ENCODE results near the gene PIGQ. TPM values are rescaled to one million over a fixed set of nuclear protein-coding genes. Genes with fewer than 3 reads are reported as not detected.

Gene PIGQ
- total RNA-seq, 1 experiment from 2014 or later = 45.6 TPM

DNA sequence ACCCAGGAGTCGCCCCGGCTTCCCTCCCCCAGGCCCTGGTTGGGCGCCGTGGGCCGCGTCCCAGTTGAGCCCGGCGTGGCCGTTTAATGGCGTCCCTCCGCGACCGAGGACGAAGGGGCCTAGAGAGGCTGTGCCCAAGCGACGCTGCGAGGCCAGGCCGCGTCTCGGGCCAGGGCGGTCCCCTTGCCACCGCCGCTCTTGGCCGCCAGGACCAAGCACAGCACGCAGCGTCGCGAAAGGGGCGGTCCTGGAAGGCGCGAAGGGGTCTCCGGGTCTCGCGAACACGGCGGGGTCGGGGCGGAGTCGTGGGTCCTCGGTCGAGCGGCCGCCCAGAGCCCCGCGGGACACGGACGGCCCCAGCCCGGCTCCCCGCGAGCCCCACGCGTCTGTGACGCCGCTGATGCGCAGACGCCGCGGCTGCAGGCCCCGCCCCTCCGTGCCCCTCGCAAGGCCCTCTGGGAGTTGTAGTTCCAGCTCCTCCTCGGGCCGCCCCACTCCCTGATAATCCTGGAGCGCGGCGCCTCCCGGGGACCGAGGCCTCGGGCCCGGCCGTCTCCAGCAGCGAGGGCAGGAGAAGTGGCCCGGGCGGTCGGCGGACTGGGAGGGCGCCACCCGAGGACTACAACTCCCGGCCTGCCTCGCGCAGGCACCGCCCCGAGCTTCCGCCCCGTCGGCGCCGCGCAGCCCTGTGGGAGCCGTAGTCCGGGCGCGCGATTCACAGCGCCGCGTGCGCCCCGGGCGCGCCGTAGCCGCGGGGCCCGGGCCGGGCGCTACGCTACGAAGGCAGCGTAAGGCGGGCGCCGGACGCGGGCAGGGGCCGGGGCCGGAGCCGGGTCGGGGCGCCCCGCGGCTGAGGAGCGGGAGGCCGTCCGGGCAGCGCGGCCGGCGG is 42.5 kb upstream of the PIGQ start, which contains the start of gene CAPN15:
Gene CAPN15, plus strand, starts transcription at position 698 of the 889 bp plus-strand sequence. CDS start 19,127 bp downstream, outside the sequence.
- peaks cover 26% of the 10 kb centered on the region for H3K36me3 Mint-ChIP-seq (ENCODE audit: insufficient read depth, unreplicated experiment)
- CTCF ChIA-PET = interaction anchor here (0.6 kb wide), 3 partner anchors 12 to 313 kb away, joined by 3 read pairs; no protein-coding TSS in a partner anchor

DNA sequence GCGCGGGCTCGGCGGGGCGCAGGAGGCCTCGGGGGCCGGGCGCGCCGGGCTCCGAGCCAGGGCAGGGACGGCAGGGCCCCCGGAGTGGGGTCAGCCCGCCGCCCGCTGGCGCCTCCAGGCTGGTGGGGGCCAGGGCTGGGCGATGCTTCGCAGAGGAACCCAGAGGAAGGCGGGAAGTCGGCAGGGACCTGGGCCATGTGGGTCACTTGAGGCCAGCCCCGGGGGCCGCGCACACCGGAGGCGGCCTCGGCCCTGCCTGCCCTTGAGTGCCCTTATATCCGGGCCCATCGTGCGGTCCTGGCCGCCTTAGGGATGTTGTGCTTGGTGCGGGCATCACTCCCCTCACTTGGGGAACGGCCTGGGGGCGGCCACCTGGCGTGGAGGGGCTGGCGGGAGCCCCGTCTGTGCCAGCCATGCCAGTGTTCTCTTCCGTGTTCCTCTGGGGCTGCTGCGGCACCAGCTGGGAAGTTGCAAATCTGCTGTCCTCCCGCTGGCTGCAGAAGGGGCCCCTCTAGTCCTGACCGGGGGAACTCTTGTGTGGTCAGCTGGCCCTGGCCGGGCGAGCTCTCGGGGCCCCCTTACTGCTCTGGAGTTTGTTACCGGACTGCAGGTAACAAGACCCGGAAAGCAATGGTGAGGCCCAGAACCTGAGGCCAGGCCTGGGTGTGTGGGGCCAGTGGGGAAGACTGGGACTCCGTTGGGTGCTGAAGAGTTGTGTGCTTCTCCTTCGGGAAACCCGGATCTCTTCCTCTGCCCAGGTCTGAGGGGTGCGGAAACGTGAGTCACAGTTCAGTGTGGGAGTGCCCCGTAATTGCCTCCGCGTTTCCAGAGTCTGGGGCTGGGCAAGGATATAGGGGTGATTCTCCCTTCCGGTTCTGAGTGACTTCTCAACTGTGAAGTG is 41.4 kb upstream of the PIGQ start:
- H3K4me1 Mint-ChIP-seq (ENCODE audit: insufficient read depth, unreplicated experiment) = peaks cover 8% of the 10 kb centered on the region
- DNase-seq (ENCODE audit: unreplicated experiment) = peak; percentile 81
- H3K27ac Mint-ChIP-seq (ENCODE audit: low read depth, unreplicated experiment) = peak overlapping the region; percentile 88
- BruUV-seq (replicated peaks) = TSS peak; percentile 54
- intact Hi-C loops (cut with micrococcal nuclease) = loop anchor here (10.0 kb wide), 1 partner anchor 104 kb away; the partner anchor contains the start of gene RAB11FIP3
- H3K36me3 Mint-ChIP-seq (ENCODE audit: insufficient read depth, unreplicated experiment) = peaks cover 26% of the 10 kb centered on the region
- H3K27me3 Mint-ChIP-seq (ENCODE audit: insufficient read depth, unreplicated experiment) = no peaks in the 10 kb centered on the region
- CTCF ChIA-PET = interaction anchor here (0.5 to 0.7 kb wide), 4 partner anchors 18 to 666 kb away, joined by 3 to 5 read pairs (median 3); no protein-coding TSS in a partner anchor
- TF ChIP-seq, protein P1, sequence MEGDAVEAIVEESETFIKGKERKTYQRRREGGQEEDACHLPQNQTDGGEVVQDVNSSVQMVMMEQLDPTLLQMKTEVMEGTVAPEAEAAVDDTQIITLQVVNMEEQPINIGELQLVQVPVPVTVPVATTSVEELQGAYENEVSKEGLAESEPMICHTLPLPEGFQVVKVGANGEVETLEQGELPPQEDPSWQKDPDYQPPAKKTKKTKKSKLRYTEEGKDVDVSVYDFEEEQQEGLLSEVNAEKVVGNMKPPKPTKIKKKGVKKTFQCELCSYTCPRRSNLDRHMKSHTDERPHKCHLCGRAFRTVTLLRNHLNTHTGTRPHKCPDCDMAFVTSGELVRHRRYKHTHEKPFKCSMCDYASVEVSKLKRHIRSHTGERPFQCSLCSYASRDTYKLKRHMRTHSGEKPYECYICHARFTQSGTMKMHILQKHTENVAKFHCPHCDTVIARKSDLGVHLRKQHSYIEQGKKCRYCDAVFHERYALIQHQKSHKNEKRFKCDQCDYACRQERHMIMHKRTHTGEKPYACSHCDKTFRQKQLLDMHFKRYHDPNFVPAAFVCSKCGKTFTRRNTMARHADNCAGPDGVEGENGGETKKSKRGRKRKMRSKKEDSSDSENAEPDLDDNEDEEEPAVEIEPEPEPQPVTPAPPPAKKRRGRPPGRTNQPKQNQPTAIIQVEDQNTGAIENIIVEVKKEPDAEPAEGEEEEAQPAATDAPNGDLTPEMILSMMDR (IDR thresholded peaks at IDR 0.05; ENCODE audit: unreplicated experiment) = no peak
- no peaks in the 10 kb centered on the region for H3K9me3 Mint-ChIP-seq (ENCODE audit: unreplicated experiment)
- H3K4me3 Mint-ChIP-seq (ENCODE audit: unreplicated experiment) = peak overlapping the region; percentile 90
- POLR2A ChIA-PET = interaction anchor here (0.6 to 4.0 kb wide), 11 partner anchors 9 to 126 kb away, joined by 3 to 40 read pairs (median 5); partner anchors contain the start of genes PIGQ, RAB11FIP3, RAB40C and WDR90

More for the DNA sequence above, 42.5 kb upstream of the PIGQ start, which contains the start of gene CAPN15:
- H3K9me3 Mint-ChIP-seq (ENCODE audit: unreplicated experiment) = no peaks in the 10 kb centered on the region
- TF ChIP-seq, protein P1 (IDR thresholded peaks at IDR 0.05; ENCODE audit: unreplicated experiment) = no peak
- H3K4me1 Mint-ChIP-seq (ENCODE audit: insufficient read depth, unreplicated experiment) = peaks cover 8% of the 10 kb centered on the region
- no peaks in the 10 kb centered on the region for H3K27me3 Mint-ChIP-seq (ENCODE audit: insufficient read depth, unreplicated experiment)
- POLR2A ChIA-PET = interaction anchor here (0.6 to 4.0 kb wide), 31 partner anchors 8 to 1435 kb away, joined by 3 to 40 read pairs (median 5); partner anchors contain the start of genes DECR2, METTL26, MRPL28 and RAB11FIP3
- peak within 1 kb of the TSS; percentile 90 for H3K4me3 Mint-ChIP-seq (ENCODE audit: unreplicated experiment)
- peak within 1 kb of the TSS; percentile 88 for H3K27ac Mint-ChIP-seq (ENCODE audit: low read depth, unreplicated experiment)
- no TSS peak for BruUV-seq (replicated peaks)
- DNase-seq (ENCODE audit: unreplicated experiment) = peak; percentile 79
- intact Hi-C loops (cut with micrococcal nuclease) = loop anchor here (10.0 kb wide), 1 partner anchor 102 kb away; the partner anchor contains the start of gene RAB11FIP3

DNA sequence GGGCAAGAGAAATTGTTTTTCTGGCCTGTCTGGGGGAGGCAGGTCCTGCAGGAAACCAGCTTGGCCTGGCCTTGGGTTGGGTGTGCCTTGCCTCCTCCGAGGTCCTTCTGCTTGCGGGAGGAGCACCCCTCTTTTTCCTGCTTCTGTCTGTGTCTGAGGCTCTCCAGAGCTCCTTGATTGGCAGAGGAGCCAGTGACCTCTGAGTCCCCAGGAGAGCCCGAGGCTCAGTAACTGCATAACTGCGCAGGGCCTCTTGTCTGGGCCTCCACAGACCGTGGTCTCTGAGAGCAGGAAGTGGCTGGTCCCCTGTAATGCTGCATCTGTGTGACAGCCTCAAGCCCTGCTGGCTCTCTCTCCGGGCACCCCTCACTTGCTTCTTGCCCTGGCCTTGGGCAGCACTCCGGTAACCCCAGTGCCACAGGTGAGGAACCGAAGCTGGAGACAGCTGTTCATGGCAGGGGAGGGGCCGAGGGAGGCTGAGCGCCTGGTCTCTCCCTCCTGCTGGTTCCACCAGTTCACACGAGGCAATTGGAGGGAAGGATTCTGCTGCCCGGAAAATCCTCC is 40.7 kb upstream of the PIGQ start:
- no peaks in the 10 kb centered on the region for H3K9me3 Mint-ChIP-seq (ENCODE audit: unreplicated experiment)
- no peak for DNase-seq (ENCODE audit: unreplicated experiment)
- peak overlapping the region; percentile 88 for H3K27ac Mint-ChIP-seq (ENCODE audit: low read depth, unreplicated experiment)
- TF ChIP-seq, protein P1 (IDR thresholded peaks at IDR 0.05; ENCODE audit: unreplicated experiment) = no peak
- CTCF ChIA-PET = interaction anchor here (0.6 to 0.7 kb wide), 3 partner anchors 38 to 665 kb away, joined by 3 to 5 read pairs (median 3); no protein-coding TSS in a partner anchor
- POLR2A ChIA-PET = interaction anchor here (0.6 to 4.0 kb wide), 4 partner anchors 41 to 125 kb away, joined by 3 to 23 read pairs (median 4); partner anchors contain the start of gene PIGQ
- peaks cover 26% of the 10 kb centered on the region for H3K36me3 Mint-ChIP-seq (ENCODE audit: insufficient read depth, unreplicated experiment)
- peak overlapping the region; percentile 90 for H3K4me3 Mint-ChIP-seq (ENCODE audit: unreplicated experiment)
- H3K4me1 Mint-ChIP-seq (ENCODE audit: insufficient read depth, unreplicated experiment) = peaks cover 8% of the 10 kb centered on the region
- H3K27me3 Mint-ChIP-seq (ENCODE audit: insufficient read depth, unreplicated experiment) = no peaks in the 10 kb centered on the region
- TSS peak; percentile 41 for BruUV-seq (replicated peaks)
- intact Hi-C loops (cut with micrococcal nuclease) = loop anchor here (10.0 kb wide), 1 partner anchor 104 kb away; the partner anchor contains the start of gene RAB11FIP3
